Activated CD8-positive, alpha-beta memory T cell treated with anti-CD3 and anti-CD28 coated beads for 48 hours (primary cell): ENCODE measurements around the gene MMP1.

Experiments
- DNase-seq, 3 experiments: peaks; one replicate each; pipeline ENCODE4 v3.0.0-alpha.2; 2020; ENCODE audit warnings: low read depth in 2 of 3, low spot score in 2 of 3

MMP1 gene

GRCh38 chr11:102807921-102808320, 10.0 kb upstream of the MMP1 start:
- no peak for DNase-seq

- DNase-seq = no peak
These were observed 8.3 kb upstream of the MMP1 start for GRCh38 chr11:102806296-102806695.

DNA sequence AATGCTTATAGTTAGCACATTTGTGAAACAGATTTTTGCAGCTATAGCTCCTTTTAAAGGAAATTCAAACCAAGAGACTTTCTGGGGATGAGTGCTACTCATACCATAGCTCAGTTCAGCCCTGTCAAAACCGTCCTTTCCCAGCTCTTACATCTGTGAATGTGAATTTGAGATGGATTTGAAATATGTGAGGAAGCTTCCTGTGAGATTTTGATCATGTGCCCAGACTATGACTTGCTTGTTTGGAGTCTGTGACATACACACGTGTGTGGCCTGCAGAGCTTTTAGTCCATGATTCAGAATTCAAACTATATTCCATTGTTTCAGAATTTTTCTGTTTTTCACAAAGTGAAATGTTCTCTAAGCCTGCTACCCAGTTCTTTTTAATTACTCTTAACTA, 4.4 kb upstream of the MMP1 start:
- DNase-seq = no peak

DNA sequence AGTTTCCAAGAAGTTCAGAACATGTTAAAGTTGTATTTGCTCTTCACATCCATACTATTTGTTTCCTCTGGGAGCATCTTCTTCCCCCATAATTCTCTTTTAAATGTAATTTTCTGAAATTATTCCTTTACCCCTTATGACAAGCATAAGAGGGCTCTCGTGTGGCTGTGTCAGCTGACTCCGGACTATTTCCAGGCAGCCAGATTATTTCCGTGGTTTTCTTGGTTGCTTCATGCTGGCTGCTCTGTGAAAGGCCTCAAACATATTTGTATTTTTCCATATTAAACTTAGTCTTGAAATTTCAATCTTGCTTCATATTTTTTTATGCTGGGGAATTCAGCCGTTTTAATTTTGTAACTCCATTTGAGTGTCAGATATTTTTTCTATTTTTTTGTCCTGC, 2.8 kb upstream of the MMP1 start:
- no peak for DNase-seq

DNA sequence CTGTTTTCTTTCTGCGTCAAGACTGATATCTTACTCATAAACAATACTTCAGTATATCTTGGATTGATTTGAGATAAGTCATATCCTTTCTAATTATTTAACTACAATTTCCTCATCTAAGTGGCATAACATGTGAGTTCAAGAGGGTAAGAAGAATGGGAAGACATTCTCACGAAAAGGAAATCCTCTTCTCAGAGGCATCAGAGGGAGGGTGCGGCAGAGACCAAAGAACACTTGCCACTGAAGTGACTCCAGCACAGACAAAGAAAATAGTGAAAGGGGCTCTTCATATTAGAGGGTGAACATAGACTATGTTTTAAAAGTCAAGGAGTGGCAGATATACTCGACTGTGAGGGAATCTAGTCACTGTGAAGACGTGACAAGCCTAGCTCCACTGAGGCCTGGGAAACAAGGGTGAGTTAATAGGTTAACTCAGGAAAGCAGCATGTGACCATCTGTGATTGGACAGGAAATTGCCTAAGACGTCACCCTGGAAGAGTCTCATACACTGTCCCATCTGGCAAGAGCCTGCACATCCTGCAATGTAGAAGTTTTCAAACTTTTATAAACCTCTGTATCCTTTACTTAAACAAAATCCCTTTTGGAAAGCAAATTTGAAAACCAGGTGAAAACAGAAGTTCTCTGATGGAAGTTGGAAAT, 1.9 kb upstream of the MMP1 start:
- DNase-seq = no peak

DNA sequence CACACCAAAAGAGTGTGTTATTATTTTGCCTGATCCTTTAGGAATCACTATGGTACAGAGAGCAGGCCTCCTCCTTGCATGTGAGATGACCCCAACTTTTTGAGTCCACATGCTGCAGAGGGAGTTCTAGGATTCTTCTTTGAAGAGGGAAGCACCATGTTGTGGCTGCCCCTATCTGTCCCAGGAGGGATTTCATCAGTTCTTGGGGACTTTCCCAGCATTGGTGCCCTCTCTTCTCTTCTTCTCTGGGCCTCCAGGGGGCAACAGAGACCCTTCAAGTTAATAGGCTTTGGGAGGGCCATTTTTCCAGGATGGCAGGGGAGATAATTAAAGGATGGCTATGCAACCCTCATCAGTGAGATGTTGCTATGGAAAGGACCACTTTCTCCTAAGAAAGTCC, 3.6 kb downstream of the MMP1 start:
- no peak for DNase-seq

- no peak for DNase-seq
These were observed 4.2 kb downstream of the MMP1 start for GRCh38 chr11:102793677-102794290.

DNA sequence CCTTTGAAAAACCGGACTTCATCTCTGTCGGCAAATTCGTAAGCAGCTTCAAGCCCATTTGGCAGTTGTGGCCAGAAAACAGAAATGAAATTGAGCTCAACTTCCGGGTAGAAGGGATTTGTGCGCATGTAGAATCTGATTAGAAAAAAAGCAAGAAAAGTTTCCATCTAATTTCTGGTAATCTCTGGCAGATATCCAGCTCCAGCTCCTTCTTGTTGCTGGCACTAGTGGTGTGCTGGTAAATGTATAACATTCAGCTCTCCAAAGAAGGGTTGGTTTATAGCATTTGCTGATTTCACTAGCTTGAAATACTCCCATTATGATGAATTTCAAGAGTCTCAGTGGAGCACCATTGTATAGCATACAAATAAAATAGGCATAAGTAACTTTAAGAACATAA, 5.4 kb downstream of the MMP1 start:
- DNase-seq = no peak

DNA sequence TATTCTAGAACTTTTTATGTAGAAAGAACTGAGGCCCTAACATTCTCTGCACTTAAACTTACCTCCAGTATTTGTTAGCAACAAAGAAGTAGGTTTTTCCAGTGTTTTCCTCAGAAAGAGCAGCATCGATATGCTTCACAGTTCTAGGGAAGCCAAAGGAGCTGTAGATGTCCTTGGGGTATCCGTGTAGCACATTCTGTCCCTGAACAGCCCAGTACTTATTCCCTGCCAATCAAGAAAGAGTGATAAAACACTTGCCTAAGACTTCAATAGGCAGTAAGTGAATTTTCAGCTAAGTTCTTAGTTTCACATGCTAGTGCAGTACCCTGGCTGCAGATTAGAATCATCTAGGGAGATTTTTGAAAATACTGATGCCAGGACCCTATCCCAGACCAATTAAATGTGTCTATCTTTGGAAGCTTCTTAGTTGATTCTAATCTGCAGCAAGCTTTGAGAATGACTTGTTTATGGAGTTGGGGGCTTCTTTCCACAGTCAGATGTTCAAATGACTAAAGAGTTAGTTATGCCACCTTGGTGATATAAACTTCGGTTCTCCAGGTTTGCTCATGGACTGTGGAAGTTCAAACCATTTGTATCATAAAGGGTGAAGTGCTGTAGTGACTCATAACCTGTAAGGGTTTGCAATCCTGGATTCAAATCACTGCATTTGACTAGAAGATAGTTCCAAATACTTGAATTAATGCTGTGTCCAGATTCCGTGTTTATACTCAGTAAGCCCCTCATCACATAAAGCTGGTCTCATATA, 6.5 kb downstream of the MMP1 start:
- DNase-seq = no peak

GRCh38 chr11:102788334-102788995, 9.5 kb downstream of the MMP1 start:
- no peak for DNase-seq

- no peak for DNase-seq
These were observed 13.6 kb downstream of the MMP1 start for GRCh38 chr11:102784380-102784779.

- DNase-seq = no peak
These were observed 14.2 kb downstream of the MMP1 start for GRCh38 chr11:102783720-102784119.

DNA sequence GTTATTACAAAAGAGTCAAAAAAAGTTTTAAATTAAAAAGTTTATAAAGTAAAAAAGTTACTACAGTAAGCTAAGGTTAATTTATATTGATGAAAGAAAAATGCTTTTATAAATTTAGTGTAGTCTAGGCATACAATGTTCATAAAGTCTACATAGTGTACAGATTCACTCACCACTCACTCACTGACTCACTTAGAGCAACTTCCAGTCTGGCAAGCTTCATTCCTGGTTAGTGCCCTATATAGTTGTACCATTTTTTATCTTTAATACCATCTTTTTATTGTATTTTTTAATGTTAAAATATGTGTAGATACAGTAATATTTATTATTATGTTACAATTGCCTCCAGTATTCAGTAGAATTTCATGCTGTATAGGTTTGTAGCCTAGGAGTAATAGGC, 14.9 kb downstream of the MMP1 start:
- DNase-seq = no peak

GRCh38 chr11:102781676-102782075, 16.3 kb downstream of the MMP1 start:
- DNase-seq = no peak

DNA sequence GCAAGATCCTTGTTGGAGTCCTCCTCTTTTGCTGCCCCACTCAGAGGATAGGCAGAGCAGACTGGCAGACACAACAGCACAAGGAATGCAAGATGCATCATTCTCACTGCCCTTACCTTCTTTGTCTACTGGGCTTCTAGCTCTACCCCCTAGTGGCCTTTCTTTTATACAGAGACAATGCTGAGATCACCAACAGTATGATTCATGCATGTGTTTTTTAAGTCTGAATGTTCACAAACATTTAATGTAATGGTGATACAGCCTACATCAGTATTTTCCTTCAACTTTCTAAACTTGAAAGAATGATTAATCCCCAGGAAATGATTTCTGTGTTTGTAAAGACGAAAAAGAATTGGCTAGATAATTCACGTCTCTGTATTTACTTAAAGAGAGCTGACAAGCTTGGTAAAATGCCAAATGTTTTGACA, 17.5 kb downstream of the MMP1 start, which contains the start of gene MMP10:
Gene MMP10, minus strand, starts transcription at position 138 of the 428 bp plus-strand sequence. Its CDS starts 37 bp downstream, at position 101.
- no peak for DNase-seq

- DNase-seq = no peak
These were observed 21.5 kb downstream of the MMP1 start for GRCh38 chr11:102776454-102776853.

DNA sequence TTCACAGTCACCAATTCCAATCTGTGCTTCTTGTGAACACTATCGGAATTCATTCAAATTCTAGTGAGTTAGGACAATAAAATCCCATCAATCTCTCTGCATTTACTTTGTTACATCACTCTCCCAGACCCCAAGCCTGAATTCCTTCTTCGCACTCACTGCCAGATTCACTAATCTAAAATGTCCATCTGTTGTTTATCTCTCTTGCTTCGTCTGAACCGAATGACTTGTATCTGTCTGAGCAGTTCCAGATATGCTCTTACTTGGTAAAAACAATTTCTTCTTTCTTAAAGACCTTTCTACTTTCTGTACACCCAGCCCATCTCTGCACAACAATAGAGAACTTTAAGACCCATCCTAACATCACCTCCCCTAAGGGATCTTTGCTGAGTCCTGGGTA, 24.6 kb downstream of the MMP1 start:
- no peak for DNase-seq

DNA sequence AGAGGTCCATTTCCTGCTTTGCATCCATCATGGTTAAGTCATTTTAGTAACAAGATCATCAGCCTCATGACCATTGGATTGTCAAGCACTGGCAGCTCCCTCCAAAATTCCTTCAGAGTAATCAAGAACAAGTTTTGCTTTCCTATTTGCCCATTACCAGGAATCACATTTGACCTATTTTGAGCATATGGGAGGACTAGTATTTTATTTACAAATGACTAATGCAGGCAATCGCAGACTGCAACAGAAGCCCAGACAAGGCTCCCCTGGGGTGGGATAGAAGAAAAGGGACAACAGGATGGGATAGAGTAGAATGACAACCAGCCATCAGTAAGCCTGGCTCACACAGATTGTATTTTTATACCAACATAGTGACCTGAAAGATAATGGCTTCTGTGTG, 26.6 kb downstream of the MMP1 start:
- DNase-seq = no peak

GRCh38 chr11:102770191-102770590, 27.8 kb downstream of the MMP1 start:
- no peak for DNase-seq

- no peak for DNase-seq
These were observed 30.2 kb downstream of the MMP1 start for GRCh38 chr11:102767800-102768199.

- no peak for DNase-seq
These were observed 34.5 kb downstream of the MMP1 start for GRCh38 chr11:102763440-102763839.

DNA sequence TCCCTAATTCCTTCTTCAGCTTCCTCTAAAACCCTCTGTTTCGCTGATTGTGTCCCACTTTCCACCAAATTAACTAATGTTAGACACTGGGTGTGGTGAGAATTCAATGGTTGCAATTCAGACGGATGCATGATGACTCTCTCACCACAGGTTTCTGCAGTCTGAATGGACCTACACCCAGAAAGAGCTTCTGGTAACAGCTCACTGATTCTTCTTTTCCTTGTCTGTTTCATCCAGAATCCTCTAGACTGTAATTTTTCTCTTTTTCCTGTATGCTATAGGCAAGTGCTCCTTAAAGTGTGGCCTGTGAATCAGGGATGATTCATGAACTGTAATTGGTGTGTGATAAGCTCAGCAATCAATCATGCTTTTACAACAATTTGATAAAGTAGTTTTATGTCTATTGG, 35.6 kb downstream of the MMP1 start:
- DNase-seq = no peak
